ENCODE data around the gene C1orf94. TPM values are rescaled to one million over a fixed set of nuclear protein-coding genes. Genes with fewer than 3 reads are reported as not detected.
A peak's percentile ranks its signal among the peaks of the same experiment; 100 is the strongest.

Gene C1orf94
- total RNA-seq, 1 experiment from 2014 or later: 6.0 TPM

DNA sequence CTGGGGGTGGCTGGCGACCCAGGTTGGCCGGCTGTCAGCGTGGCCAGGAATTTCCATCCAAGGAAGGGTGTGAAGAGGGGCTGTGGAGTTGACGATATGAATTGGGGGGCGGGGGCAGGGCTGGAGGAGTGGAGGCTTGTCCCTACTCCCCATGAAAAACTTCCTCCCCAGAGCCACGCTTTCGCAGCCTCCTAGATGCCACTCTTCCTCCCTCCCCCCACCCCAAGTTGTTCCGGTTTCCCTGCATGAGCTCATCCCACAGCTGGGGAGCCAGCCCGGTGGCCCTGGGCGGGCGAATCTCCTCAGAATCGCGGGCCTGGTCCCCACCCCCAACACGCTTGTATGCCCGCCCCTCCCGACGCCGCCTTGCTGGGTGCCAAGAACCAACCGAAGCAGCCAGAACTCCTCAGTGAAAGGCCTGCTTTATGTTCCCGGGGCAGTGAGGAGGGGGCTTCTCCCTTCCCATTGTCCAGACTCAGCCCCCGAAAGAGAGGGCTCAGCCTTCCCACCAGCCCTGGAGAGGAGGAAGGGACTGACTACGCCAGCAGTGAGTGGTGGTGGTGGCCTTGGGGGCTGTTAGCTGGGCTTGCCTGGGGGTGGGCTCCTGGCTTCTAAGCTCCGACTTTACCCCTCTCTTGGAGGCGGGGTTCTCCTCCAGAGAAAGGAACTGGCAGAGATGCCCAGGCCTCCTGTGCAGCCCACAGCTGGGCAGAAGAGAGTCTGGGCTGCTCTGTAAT is 9.9 kb upstream of the C1orf94 start (continued):
- TF ChIP-seq, protein P1, sequence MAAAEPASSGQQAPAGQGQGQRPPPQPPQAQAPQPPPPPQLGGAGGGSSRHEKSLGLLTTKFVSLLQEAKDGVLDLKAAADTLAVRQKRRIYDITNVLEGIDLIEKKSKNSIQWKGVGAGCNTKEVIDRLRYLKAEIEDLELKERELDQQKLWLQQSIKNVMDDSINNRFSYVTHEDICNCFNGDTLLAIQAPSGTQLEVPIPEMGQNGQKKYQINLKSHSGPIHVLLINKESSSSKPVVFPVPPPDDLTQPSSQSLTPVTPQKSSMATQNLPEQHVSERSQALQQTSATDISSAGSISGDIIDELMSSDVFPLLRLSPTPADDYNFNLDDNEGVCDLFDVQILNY (CRISPR knock-in tag; IDR thresholded peaks at IDR 0.05): no peak
- TF ChIP-seq, protein P2, sequence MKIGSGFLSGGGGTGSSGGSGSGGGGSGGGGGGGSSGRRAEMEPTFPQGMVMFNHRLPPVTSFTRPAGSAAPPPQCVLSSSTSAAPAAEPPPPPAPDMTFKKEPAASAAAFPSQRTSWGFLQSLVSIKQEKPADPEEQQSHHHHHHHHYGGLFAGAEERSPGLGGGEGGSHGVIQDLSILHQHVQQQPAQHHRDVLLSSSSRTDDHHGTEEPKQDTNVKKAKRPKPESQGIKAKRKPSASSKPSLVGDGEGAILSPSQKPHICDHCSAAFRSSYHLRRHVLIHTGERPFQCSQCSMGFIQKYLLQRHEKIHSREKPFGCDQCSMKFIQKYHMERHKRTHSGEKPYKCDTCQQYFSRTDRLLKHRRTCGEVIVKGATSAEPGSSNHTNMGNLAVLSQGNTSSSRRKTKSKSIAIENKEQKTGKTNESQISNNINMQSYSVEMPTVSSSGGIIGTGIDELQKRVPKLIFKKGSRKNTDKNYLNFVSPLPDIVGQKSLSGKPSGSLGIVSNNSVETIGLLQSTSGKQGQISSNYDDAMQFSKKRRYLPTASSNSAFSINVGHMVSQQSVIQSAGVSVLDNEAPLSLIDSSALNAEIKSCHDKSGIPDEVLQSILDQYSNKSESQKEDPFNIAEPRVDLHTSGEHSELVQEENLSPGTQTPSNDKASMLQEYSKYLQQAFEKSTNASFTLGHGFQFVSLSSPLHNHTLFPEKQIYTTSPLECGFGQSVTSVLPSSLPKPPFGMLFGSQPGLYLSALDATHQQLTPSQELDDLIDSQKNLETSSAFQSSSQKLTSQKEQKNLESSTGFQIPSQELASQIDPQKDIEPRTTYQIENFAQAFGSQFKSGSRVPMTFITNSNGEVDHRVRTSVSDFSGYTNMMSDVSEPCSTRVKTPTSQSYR (CRISPR knock-in tag; IDR thresholded peaks at IDR 0.05): no peak
- TF ChIP-seq, protein P3, sequence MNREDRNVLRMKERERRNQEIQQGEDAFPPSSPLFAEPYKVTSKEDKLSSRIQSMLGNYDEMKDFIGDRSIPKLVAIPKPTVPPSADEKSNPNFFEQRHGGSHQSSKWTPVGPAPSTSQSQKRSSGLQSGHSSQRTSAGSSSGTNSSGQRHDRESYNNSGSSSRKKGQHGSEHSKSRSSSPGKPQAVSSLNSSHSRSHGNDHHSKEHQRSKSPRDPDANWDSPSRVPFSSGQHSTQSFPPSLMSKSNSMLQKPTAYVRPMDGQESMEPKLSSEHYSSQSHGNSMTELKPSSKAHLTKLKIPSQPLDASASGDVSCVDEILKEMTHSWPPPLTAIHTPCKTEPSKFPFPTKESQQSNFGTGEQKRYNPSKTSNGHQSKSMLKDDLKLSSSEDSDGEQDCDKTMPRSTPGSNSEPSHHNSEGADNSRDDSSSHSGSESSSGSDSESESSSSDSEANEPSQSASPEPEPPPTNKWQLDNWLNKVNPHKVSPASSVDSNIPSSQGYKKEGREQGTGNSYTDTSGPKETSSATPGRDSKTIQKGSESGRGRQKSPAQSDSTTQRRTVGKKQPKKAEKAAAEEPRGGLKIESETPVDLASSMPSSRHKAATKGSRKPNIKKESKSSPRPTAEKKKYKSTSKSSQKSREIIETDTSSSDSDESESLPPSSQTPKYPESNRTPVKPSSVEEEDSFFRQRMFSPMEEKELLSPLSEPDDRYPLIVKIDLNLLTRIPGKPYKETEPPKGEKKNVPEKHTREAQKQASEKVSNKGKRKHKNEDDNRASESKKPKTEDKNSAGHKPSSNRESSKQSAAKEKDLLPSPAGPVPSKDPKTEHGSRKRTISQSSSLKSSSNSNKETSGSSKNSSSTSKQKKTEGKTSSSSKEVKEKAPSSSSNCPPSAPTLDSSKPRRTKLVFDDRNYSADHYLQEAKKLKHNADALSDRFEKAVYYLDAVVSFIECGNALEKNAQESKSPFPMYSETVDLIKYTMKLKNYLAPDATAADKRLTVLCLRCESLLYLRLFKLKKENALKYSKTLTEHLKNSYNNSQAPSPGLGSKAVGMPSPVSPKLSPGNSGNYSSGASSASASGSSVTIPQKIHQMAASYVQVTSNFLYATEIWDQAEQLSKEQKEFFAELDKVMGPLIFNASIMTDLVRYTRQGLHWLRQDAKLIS (CRISPR knock-in tag; IDR thresholded peaks at IDR 0.05; ENCODE audit: borderline replicate concordance): no peak
- TF ChIP-seq TEAD1 (CRISPR knock-in tag; IDR thresholded peaks at IDR 0.05): peak; percentile 3; the same call in 1 of the 2 replicates
- TF ChIP-seq, protein P4, sequence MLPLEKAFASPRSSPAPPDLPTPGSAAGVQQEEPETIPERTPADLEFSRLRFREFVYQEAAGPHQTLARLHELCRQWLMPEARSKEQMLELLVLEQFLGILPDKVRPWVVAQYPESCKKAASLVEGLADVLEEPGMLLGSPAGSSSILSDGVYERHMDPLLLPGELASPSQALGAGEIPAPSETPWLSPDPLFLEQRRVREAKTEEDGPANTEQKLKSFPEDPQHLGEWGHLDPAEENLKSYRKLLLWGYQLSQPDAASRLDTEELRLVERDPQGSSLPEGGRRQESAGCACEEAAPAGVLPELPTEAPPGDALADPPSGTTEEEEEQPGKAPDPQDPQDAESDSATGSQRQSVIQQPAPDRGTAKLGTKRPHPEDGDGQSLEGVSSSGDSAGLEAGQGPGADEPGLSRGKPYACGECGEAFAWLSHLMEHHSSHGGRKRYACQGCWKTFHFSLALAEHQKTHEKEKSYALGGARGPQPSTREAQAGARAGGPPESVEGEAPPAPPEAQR (CRISPR knock-in tag; IDR thresholded peaks at IDR 0.05): no peak
- TF ChIP-seq, protein P5, sequence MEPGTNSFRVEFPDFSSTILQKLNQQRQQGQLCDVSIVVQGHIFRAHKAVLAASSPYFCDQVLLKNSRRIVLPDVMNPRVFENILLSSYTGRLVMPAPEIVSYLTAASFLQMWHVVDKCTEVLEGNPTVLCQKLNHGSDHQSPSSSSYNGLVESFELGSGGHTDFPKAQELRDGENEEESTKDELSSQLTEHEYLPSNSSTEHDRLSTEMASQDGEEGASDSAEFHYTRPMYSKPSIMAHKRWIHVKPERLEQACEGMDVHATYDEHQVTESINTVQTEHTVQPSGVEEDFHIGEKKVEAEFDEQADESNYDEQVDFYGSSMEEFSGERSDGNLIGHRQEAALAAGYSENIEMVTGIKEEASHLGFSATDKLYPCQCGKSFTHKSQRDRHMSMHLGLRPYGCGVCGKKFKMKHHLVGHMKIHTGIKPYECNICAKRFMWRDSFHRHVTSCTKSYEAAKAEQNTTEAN (CRISPR knock-in tag; IDR thresholded peaks at IDR 0.05): no peak; the same call in none of the 2 replicates
- TF ChIP-seq, protein P6, sequence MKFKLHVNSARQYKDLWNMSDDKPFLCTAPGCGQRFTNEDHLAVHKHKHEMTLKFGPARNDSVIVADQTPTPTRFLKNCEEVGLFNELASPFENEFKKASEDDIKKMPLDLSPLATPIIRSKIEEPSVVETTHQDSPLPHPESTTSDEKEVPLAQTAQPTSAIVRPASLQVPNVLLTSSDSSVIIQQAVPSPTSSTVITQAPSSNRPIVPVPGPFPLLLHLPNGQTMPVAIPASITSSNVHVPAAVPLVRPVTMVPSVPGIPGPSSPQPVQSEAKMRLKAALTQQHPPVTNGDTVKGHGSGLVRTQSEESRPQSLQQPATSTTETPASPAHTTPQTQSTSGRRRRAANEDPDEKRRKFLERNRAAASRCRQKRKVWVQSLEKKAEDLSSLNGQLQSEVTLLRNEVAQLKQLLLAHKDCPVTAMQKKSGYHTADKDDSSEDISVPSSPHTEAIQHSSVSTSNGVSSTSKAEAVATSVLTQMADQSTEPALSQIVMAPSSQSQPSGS (CRISPR knock-in tag; IDR thresholded peaks at IDR 0.05; ENCODE audit: borderline replicate concordance, low read depth): no peak
- TF ChIP-seq NFYB (CRISPR knock-in tag; conservative IDR thresholded peaks at IDR 0.05; ENCODE audit: low read depth): no peak
- TF ChIP-seq SMAD3 (CRISPR knock-in tag; IDR thresholded peaks at IDR 0.05; ENCODE audit: borderline replicate concordance): 0 out of 2 replicates have a peak, but pooled peaks have one; percentile 39
- no peak for TF ChIP-seq PRRX2 (CRISPR knock-in tag; IDR thresholded peaks at IDR 0.05)

DNA sequence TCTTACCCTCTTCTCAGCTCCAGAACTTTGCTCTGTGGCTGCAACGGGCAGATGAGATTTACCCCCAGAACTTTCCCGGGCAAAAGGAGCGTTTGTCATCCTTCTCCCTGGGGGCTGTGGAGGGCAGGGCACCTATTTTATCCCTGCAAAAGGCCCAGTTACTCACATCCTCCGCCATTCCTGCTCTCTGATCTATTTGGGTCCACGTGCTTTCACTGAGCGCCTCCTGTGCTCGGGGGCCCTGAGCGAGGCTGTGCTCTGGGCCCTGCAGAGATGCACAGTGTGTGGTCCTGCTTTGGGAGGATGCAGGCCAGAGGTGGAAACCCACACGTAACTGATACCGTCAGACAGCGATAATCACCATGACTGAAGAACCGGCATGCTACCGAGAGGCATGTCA is 9.3 kb upstream of the C1orf94 start:
- CTCF ChIA-PET: interaction anchor here (0.6 to 1.8 kb wide), 6 partner anchors 9 to 575 kb away, joined by 3 to 13 read pairs (median 4); partner anchors contain the start of gene C1orf94
- no peak for ATAC-seq
- no peaks in the 10 kb centered on the region for H3K36me3 Mint-ChIP-seq
- peak overlapping the region; percentile 90 for H3K4me3 Mint-ChIP-seq
- POLR2A ChIA-PET: interaction anchor here (0.6 to 5.0 kb wide), 4 partner anchors 9 to 803 kb away, joined by 3 to 29 read pairs (median 4); partner anchors contain the start of gene C1orf94
- peak overlapping the region; percentile 89 for H3K27ac Mint-ChIP-seq
- peaks cover 38% of the 10 kb centered on the region for H3K4me1 Mint-ChIP-seq
- no peaks in the 10 kb centered on the region; the same call in none of the 2 replicates for H3K27me3 Mint-ChIP-seq (ENCODE audit: low read depth)
- H3K9me3 Mint-ChIP-seq: no peaks in the 10 kb centered on the region
- DNase-seq (ENCODE audit: low spot score): peak; percentile 16
- no peak for TF ChIP-seq GTF2I (CRISPR knock-in tag; conservative IDR thresholded peaks at IDR 0.05)
- no peak for TF ChIP-seq ZBTB21 (CRISPR knock-in tag; IDR thresholded peaks at IDR 0.05; ENCODE audit: borderline replicate concordance)
- TF ChIP-seq, protein P7, sequence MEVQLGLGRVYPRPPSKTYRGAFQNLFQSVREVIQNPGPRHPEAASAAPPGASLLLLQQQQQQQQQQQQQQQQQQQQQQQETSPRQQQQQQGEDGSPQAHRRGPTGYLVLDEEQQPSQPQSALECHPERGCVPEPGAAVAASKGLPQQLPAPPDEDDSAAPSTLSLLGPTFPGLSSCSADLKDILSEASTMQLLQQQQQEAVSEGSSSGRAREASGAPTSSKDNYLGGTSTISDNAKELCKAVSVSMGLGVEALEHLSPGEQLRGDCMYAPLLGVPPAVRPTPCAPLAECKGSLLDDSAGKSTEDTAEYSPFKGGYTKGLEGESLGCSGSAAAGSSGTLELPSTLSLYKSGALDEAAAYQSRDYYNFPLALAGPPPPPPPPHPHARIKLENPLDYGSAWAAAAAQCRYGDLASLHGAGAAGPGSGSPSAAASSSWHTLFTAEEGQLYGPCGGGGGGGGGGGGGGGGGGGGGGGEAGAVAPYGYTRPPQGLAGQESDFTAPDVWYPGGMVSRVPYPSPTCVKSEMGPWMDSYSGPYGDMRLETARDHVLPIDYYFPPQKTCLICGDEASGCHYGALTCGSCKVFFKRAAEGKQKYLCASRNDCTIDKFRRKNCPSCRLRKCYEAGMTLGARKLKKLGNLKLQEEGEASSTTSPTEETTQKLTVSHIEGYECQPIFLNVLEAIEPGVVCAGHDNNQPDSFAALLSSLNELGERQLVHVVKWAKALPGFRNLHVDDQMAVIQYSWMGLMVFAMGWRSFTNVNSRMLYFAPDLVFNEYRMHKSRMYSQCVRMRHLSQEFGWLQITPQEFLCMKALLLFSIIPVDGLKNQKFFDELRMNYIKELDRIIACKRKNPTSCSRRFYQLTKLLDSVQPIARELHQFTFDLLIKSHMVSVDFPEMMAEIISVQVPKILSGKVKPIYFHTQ (CRISPR knock-in tag; IDR thresholded peaks at IDR 0.05): no peak
- TF ChIP-seq, protein P8, sequence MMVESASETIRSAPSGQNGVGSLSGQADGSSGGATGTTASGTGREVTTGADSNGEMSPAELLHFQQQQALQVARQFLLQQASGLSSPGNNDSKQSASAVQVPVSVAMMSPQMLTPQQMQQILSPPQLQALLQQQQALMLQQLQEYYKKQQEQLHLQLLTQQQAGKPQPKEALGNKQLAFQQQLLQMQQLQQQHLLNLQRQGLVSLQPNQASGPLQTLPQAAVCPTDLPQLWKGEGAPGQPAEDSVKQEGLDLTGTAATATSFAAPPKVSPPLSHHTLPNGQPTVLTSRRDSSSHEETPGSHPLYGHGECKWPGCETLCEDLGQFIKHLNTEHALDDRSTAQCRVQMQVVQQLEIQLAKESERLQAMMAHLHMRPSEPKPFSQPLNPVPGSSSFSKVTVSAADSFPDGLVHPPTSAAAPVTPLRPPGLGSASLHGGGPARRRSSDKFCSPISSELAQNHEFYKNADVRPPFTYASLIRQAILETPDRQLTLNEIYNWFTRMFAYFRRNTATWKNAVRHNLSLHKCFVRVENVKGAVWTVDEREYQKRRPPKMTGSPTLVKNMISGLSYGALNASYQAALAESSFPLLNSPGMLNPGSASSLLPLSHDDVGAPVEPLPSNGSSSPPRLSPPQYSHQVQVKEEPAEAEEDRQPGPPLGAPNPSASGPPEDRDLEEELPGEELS (CRISPR knock-in tag; IDR thresholded peaks at IDR 0.05): no peak
- TF ChIP-seq, protein P6 (CRISPR knock-in tag; IDR thresholded peaks at IDR 0.05; ENCODE audit: borderline replicate concordance, low read depth): no peak
- 0 out of 2 replicates have a peak, but pooled peaks have one; percentile 14 for TF ChIP-seq TEAD1 (CRISPR knock-in tag; IDR thresholded peaks at IDR 0.05)

Measured in WTC11 (cell line).